ENCODE results near the gene SPI1.

The SPI1 gene

DNA sequence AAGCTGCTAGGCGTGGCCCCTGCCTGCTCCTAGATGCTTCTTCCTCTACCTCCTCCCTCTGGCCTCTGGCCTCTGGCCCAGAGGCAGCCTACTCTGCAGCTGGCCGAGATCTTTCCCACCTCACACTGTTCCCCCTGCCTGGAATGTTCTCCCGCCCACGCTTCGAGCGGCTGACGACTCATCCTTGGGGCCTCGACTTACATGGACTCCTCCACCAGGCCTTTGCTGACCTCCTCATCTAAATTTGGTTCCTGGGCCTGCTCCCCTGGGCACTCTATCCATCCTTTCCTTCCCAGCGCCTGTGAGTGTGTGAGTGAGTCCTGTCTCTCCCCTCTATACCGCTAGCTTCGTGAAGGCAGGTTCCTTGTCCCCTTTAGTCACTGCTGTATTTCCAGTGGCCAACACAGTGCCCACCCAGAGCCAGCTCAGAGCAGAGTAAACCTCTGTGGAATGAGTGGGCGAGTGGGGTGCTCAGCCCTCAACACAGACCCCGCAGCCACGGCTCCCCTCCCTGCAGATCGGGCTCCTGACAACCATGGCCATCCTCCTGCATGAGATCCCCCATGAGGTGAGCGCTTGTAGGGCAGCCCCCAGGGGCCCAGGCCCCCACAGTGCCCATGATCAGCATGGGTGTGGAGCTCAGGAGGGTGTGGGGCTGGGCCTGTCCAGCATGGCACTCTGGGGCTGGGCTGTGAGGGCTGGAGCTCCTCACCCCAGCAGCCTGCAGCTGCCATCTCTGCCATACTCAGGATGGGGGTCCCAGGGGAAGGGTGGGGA is 35.7 kb upstream of the SPI1 start:
- H3K27ac ChIP-seq = no peak overlapping the region
- H2AFZ ChIP-seq (ENCODE audit: low read depth) = no peak overlapping the region
- H3K79me2 ChIP-seq (ENCODE audit: insufficient read depth, low read depth) = no peaks in the 10 kb centered on the region
- no peak overlapping the region for H3K4me2 ChIP-seq
- TF ChIP-seq, protein P1, sequence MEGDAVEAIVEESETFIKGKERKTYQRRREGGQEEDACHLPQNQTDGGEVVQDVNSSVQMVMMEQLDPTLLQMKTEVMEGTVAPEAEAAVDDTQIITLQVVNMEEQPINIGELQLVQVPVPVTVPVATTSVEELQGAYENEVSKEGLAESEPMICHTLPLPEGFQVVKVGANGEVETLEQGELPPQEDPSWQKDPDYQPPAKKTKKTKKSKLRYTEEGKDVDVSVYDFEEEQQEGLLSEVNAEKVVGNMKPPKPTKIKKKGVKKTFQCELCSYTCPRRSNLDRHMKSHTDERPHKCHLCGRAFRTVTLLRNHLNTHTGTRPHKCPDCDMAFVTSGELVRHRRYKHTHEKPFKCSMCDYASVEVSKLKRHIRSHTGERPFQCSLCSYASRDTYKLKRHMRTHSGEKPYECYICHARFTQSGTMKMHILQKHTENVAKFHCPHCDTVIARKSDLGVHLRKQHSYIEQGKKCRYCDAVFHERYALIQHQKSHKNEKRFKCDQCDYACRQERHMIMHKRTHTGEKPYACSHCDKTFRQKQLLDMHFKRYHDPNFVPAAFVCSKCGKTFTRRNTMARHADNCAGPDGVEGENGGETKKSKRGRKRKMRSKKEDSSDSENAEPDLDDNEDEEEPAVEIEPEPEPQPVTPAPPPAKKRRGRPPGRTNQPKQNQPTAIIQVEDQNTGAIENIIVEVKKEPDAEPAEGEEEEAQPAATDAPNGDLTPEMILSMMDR (conservative IDR thresholded peaks at IDR 0.05; ENCODE audit: low read depth, low read length) = no peak
- no peaks in the 10 kb centered on the region for H3K4me1 ChIP-seq (ENCODE audit: low read depth, poor library complexity, severe bottlenecking)
- H3K27me3 ChIP-seq (ENCODE audit: insufficient read depth, low read depth) = no peaks in the 10 kb centered on the region
- no peak overlapping the region for H3K9ac ChIP-seq
- no peaks in the 10 kb centered on the region for H4K20me1 ChIP-seq (ENCODE audit: insufficient read depth)
- no peak overlapping the region for H3K4me3 ChIP-seq (IDR thresholded peaks at IDR 0.05; ENCODE audit: insufficient read depth, low read depth, low read length)
- H3K36me3 ChIP-seq (ENCODE audit: insufficient read depth) = no peaks in the 10 kb centered on the region

DNA sequence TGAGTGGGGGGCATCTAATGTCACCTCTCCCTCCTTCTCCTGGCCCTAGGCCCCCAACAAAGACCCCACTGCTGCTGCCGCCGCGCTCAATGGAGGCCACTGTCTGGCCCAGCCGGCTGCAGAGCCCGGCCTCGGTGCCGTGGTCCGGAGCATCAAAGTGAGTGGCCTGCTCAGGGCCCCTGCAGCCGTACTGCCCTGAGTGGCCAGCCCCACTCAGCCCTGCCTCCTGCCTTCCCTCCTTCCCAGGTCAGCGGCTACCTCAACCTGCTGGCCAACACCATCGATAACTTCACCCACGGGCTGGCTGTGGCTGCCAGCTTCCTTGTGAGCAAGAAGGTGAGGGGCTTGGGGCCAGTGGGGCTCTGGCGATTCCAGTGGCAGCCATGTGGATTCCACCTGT is 35.0 kb upstream of the SPI1 start:
- H3K79me2 ChIP-seq (ENCODE audit: insufficient read depth, low read depth) = no peaks in the 10 kb centered on the region
- H3K27me3 ChIP-seq (ENCODE audit: insufficient read depth, low read depth) = no peaks in the 10 kb centered on the region
- H4K20me1 ChIP-seq (ENCODE audit: insufficient read depth) = no peaks in the 10 kb centered on the region
- no peaks in the 10 kb centered on the region for H3K36me3 ChIP-seq (ENCODE audit: insufficient read depth)
- no peak overlapping the region for H2AFZ ChIP-seq (ENCODE audit: low read depth)
- TF ChIP-seq, protein P1 (conservative IDR thresholded peaks at IDR 0.05; ENCODE audit: low read depth, low read length) = no peak
- H3K27ac ChIP-seq = no peak overlapping the region
- H3K4me2 ChIP-seq = no peak overlapping the region
- H3K4me1 ChIP-seq (ENCODE audit: low read depth, poor library complexity, severe bottlenecking) = no peaks in the 10 kb centered on the region
- no peak overlapping the region for H3K9ac ChIP-seq
- H3K4me3 ChIP-seq (IDR thresholded peaks at IDR 0.05; ENCODE audit: insufficient read depth, low read depth, low read length) = no peak overlapping the region

DNA sequence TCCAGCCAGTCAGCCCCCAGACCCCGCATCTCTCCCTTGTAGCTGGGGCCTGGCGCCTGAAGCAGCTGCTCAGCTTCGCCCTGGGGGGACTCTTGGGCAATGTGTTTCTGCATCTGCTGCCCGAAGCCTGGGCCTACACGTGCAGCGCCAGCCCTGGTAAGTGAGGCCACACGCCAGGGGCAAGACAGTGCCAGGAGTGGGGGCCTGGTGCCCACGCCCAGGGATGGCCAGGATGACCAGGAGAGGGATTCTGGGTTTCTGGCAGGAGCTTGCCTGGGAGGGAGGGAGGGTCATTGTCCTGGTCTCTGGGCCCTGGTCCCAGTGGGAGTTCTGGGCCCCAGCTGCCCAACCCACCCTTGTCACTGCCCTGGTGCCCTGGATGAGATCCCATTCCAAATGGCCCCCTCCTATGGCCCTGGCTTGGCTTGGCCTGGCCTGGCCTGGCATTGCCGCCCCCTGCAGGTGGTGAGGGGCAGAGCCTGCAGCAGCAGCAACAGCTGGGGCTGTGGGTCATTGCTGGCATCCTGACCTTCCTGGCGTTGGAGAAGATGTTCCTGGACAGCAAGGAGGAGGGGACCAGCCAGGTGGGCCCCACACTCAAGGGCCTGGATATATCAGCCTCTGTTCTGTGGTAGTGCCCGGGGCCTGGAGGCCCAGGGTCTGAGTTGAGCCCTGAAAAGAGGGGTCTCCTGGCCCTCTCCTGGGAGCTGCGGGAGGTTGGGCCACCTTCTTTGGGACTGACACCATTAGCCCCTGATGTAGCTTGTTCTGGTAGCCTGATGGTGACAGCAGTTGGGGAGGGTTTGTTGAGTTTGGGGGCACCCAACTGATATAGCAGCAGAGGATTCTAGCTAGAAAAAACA is 33.8 kb upstream of the SPI1 start:
- Histone ChIP-seq H3K4me3 (IDR thresholded peaks at IDR 0.05; ENCODE audit: insufficient read depth, low read depth, low read length) (no peak overlapping the region), H3K27ac (no peak overlapping the region), H2AFZ (ENCODE audit: low read depth) (no peak overlapping the region), H3K9ac (no peak overlapping the region), H4K20me1 (ENCODE audit: insufficient read depth) (no peaks in the 10 kb centered on the region), H3K36me3 (ENCODE audit: insufficient read depth) (no peaks in the 10 kb centered on the region), H3K4me2 (no peak overlapping the region), H3K4me1 (ENCODE audit: low read depth, poor library complexity, severe bottlenecking) (no peaks in the 10 kb centered on the region), H3K27me3 (ENCODE audit: insufficient read depth, low read depth) (no peaks in the 10 kb centered on the region), H3K79me2 (ENCODE audit: insufficient read depth, low read depth) (no peaks in the 10 kb centered on the region)
- TF ChIP-seq, protein P1 (conservative IDR thresholded peaks at IDR 0.05; ENCODE audit: low read depth, low read length) = peak; percentile 75

DNA sequence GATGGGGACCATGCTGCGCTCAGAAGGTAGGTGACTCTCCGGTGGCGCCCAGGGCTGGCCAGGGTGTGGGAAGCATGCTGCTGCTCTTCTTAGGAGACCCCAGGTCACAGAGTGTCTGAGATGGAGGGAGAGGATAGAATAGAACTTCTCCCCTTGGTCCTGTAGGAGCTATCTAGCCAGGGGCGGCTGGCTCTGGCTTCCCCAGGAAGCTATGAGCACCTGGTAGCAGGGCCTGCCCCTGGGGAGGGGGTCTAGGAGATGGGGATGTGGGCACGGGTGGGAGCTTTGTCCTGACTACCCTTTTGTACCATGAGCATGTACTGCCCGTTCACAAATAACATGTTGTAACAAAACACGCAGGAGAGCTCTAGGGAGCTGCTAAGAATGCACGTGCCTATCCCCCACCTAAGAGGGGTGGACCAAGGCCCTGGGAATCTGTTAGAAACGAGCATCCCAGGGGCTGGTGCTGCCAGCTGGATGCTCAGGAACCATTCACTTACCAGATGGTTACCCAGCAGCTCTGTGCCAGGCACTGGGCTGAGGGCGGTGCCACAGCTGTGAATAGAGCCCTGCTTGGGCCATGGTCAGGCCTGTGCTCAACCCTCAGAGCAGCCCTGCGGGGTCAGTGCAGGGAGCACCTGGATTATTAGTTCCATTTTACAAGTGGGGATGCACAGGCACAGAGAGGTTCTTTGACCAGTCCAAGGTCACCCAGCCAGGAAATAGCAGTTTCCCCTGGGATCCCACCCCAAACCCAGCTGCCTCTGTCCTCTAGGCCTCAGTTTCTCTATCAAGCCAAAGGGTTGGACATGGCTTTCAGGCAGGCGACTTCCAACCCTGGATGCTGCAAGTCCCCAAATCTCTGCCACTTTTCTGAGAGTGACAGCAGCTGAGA is 32.3 kb upstream of the SPI1 start:
- Histone ChIP-seq H3K36me3 (ENCODE audit: insufficient read depth) (no peaks in the 10 kb centered on the region), H2AFZ (ENCODE audit: low read depth) (no peak overlapping the region), H3K27ac (no peak overlapping the region), H3K79me2 (ENCODE audit: insufficient read depth, low read depth) (no peaks in the 10 kb centered on the region), H3K4me2 (no peak overlapping the region), H3K27me3 (ENCODE audit: insufficient read depth, low read depth) (no peaks in the 10 kb centered on the region), H4K20me1 (ENCODE audit: insufficient read depth) (no peaks in the 10 kb centered on the region), H3K9ac (no peak overlapping the region), H3K4me3 (IDR thresholded peaks at IDR 0.05; ENCODE audit: insufficient read depth, low read depth, low read length) (no peak overlapping the region), H3K4me1 (ENCODE audit: low read depth, poor library complexity, severe bottlenecking) (peaks cover 7% of the 10 kb centered on the region)
- TF ChIP-seq, protein P1 (conservative IDR thresholded peaks at IDR 0.05; ENCODE audit: low read depth, low read length) = no peak

Data from KMS-11 (cell line).